HG03103 (cell line): ENCODE data around the gene RPL21.
"Not testable (repeated sequence)": the region's sequence is repeated elsewhere in the genome, so short reads cannot be mapped to it uniquely, and the experiment has no call there.

Experiments
- ATAC-seq: cut with Tn5 transposase; IDR thresholded peaks from one replicate; pipeline ENCODE4 v1.9.1; 2021; ENCODE audit warnings: low read depth; ENCODE audit not compliant: unreplicated experiment

Gene RPL21

GRCh38 chr13:27283906-27284493 is 32.6 kb downstream of the RPL21 start:
- no peak for ATAC-seq

- ATAC-seq, result no peak
These were observed 37.0 kb downstream of the RPL21 start for GRCh38 chr13:27288392-27288791.

GRCh38 chr13:27289011-27289665 is 37.8 kb downstream of the RPL21 start:
- no peak for ATAC-seq

- no peak for ATAC-seq
These were observed 39.4 kb downstream of the RPL21 start for GRCh38 chr13:27290715-27291114.

- ATAC-seq, result not testable (repeated sequence)
These were observed 40.6 kb downstream of the RPL21 start for GRCh38 chr13:27291967-27292366.

- no peak for ATAC-seq
These were observed 41.8 kb downstream of the RPL21 start for GRCh38 chr13:27293076-27293691.

GRCh38 chr13:27293873-27294515 is 42.6 kb downstream of the RPL21 start:
- ATAC-seq, result no peak

- no peak for ATAC-seq
These were observed 43.7 kb downstream of the RPL21 start for GRCh38 chr13:27295096-27295495.

- ATAC-seq, result no peak
These were observed 44.3 kb downstream of the RPL21 start for GRCh38 chr13:27295660-27296059.

- no peak for ATAC-seq
These were observed 45.1 kb downstream of the RPL21 start for GRCh38 chr13:27296496-27296895.

GRCh38 chr13:27298849-27299248 is 47.5 kb downstream of the RPL21 start:
- ATAC-seq, result no peak

GRCh38 chr13:27300406-27300805 is 49.0 kb downstream of the RPL21 start:
- ATAC-seq, result not testable (repeated sequence)

GRCh38 chr13:27300941-27301586 is 49.7 kb downstream of the RPL21 start:
- no peak for ATAC-seq

GRCh38 chr13:27302643-27303262 is 51.4 kb downstream of the RPL21 start:
- no peak for ATAC-seq

- no peak for ATAC-seq
These were observed 52.7 kb downstream of the RPL21 start for GRCh38 chr13:27304099-27304498.

GRCh38 chr13:27304611-27305010 is 53.3 kb downstream of the RPL21 start:
- ATAC-seq, result no peak
